A549 treated with CORT108297 at 1 μM for 4 hours (cell line): ENCODE measurements around the gene PTF1A. TPM values are rescaled to one million over a fixed set of nuclear protein-coding genes. Genes with fewer than 3 reads are reported as not detected.

ENCODE experiments used
- total RNA-seq: library from RNA; stranded (reverse); fragments of 200-300 nt; extraction: Qiagen RNA extraction; gene quantifications from 5 replicates; pipeline ENCODE4 v1.2.3, GENCODE V29; 2022

The PTF1A gene, protein sequence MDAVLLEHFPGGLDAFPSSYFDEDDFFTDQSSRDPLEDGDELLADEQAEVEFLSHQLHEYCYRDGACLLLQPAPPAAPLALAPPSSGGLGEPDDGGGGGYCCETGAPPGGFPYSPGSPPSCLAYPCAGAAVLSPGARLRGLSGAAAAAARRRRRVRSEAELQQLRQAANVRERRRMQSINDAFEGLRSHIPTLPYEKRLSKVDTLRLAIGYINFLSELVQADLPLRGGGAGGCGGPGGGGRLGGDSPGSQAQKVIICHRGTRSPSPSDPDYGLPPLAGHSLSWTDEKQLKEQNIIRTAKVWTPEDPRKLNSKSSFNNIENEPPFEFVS
- total RNA-seq, result not detected in 5 replicates

GRCh38 chr10:23191764-23192711, at the start of gene PTF1A:
Gene PTF1A (plus strand): TSS chr10:23192312. CDS start chr10:23192531, 219 bp downstream.

Other genes with a start within 250 kb of the PTF1A start
- 10.5 to 18.7 TPM (median 17.5 TPM) in 5 replicates for gene MSRB2, start 96.7 kb upstream of the PTF1A start, total RNA-seq
- 0.05 to 0.17 TPM (median 0.06 TPM) in 5 replicates for gene C10orf67, start 152.5 kb downstream of the PTF1A start, total RNA-seq
- gene OTUD1, start 246.8 kb downstream of the PTF1A start, total RNA-seq, result 3.3 to 4.2 TPM (median 3.8 TPM) in 5 replicates